ENCODE measurements around the gene ERBB4.

The ERBB4 gene

GRCh38 chr2:212538305-212539071 is at the start of gene ERBB4:
ERBB4 (minus strand) TSS chr2:212538802; CDS start chr2:212538530, 272 bp downstream.
- in situ Hi-C loops (cut with MboI; ENCODE audit: low sequenced_read_pairs) = no loop called here

- in situ Hi-C loops (cut with MboI; ENCODE audit: low sequenced_read_pairs) = no loop called here
These were observed 41.5 kb upstream of the ERBB4 start for GRCh38 chr2:212580117-212580516.

- in situ Hi-C loops (cut with MboI; ENCODE audit: low sequenced_read_pairs) = no loop called here
These were observed 17.7 kb upstream of the ERBB4 start for GRCh38 chr2:212556296-212556695.

GRCh38 chr2:212554233-212554632 is 15.6 kb upstream of the ERBB4 start:
- in situ Hi-C loops (cut with MboI; ENCODE audit: low sequenced_read_pairs) = no loop called here

GRCh38 chr2:212549941-212550340 is 11.3 kb upstream of the ERBB4 start:
- in situ Hi-C loops (cut with MboI; ENCODE audit: low sequenced_read_pairs) = no loop called here

- in situ Hi-C loops (cut with MboI; ENCODE audit: low sequenced_read_pairs) = no loop called here
These were observed 10.9 kb upstream of the ERBB4 start for GRCh38 chr2:212549463-212549862.

GRCh38 chr2:212548455-212548819 is 9.8 kb upstream of the ERBB4 start:
- in situ Hi-C loops (cut with MboI; ENCODE audit: low sequenced_read_pairs) = no loop called here

- in situ Hi-C loops (cut with MboI; ENCODE audit: low sequenced_read_pairs) = no loop called here
These were observed 9.3 kb upstream of the ERBB4 start for GRCh38 chr2:212547716-212548454.

- in situ Hi-C loops (cut with MboI; ENCODE audit: low sequenced_read_pairs) = no loop called here
These were observed 8.1 kb upstream of the ERBB4 start for GRCh38 chr2:212546669-212547068.

GRCh38 chr2:212540341-212540740 is 1.7 kb upstream of the ERBB4 start:
- in situ Hi-C loops (cut with MboI; ENCODE audit: low sequenced_read_pairs) = no loop called here

GRCh38 chr2:212539072-212539880 is 674 bp upstream of the ERBB4 start:
- in situ Hi-C loops (cut with MboI; ENCODE audit: low sequenced_read_pairs) = no loop called here

GRCh38 chr2:212537726-212538304 is 787 bp downstream of the ERBB4 start:
- in situ Hi-C loops (cut with MboI; ENCODE audit: low sequenced_read_pairs) = no loop called here

GRCh38 chr2:212536817-212537725 is 1.5 kb downstream of the ERBB4 start:
- in situ Hi-C loops (cut with MboI; ENCODE audit: low sequenced_read_pairs) = no loop called here

GRCh38 chr2:212535996-212536816 is 2.4 kb downstream of the ERBB4 start:
- in situ Hi-C loops (cut with MboI; ENCODE audit: low sequenced_read_pairs) = no loop called here

GRCh38 chr2:212534336-212534735 is 4.3 kb downstream of the ERBB4 start:
- in situ Hi-C loops (cut with MboI; ENCODE audit: low sequenced_read_pairs) = no loop called here

- in situ Hi-C loops (cut with MboI; ENCODE audit: low sequenced_read_pairs) = no loop called here
These were observed 6.0 kb downstream of the ERBB4 start for GRCh38 chr2:212532585-212532984.

GRCh38 chr2:212532087-212532486 is 6.5 kb downstream of the ERBB4 start:
- in situ Hi-C loops (cut with MboI; ENCODE audit: low sequenced_read_pairs) = no loop called here

- in situ Hi-C loops (cut with MboI; ENCODE audit: low sequenced_read_pairs) = no loop called here
These were observed 7.1 kb downstream of the ERBB4 start for GRCh38 chr2:212531499-212531898.

- in situ Hi-C loops (cut with MboI; ENCODE audit: low sequenced_read_pairs) = no loop called here
These were observed 7.6 kb downstream of the ERBB4 start for GRCh38 chr2:212530991-212531390.

Measured in HL-60/S4 treated with phorbol 12-myristate 13-acetate at 8.2 ng/mL for 4 days and 3 days (cell line).